Activated naive CD4-positive, alpha-beta T cell treated with anti-CD3 and anti-CD28 coated beads, Interleukin-2, amount 50 U/mL, for 24 hours (primary cell): ENCODE results near the gene ALB.
"Not testable (repeated sequence)": the region's sequence is repeated elsewhere in the genome, so short reads cannot be mapped to it uniquely, and the experiment has no call there.

Source experiments
- H3K27ac Mint-ChIP-seq: one replicate; pipeline ENCODE4 v1.8.0; 2021; ENCODE audit warnings: mild to moderate bottlenecking, mixed read lengths
- H3K27me3 Mint-ChIP-seq: one replicate; pipeline ENCODE4 v1.8.0; 2021; ENCODE audit warnings: mixed read lengths
- H3K36me3 Mint-ChIP-seq: one replicate; pipeline ENCODE4 v1.8.0; 2021; ENCODE audit warnings: mixed read lengths
- H3K4me1 Mint-ChIP-seq: one replicate; pipeline ENCODE4 v1.8.0; 2021; ENCODE audit warnings: mixed read lengths
- H3K4me3 Mint-ChIP-seq: one replicate; pipeline ENCODE4 v1.8.0; 2021; ENCODE audit warnings: mild to moderate bottlenecking, mixed read lengths
- H3K9me3 Mint-ChIP-seq: one replicate; pipeline ENCODE4 v1.8.0; 2021; ENCODE audit warnings: mixed read lengths

ALB gene

GRCh38 chr4:73404042-73404441 is at the start of gene ALB:
TSS of gene ALB (plus strand) at chr4:73404287. CDS start at chr4:73404328, 41 bp downstream.
- H3K36me3 Mint-ChIP-seq = no peaks in the 10 kb centered on the region
- H3K4me3 Mint-ChIP-seq = no peak within 1 kb of the TSS
- H3K27me3 Mint-ChIP-seq = no peaks in the 10 kb centered on the region
- no peaks in the 10 kb centered on the region for H3K9me3 Mint-ChIP-seq
- H3K4me1 Mint-ChIP-seq = no peaks in the 10 kb centered on the region
- H3K27ac Mint-ChIP-seq = no peak within 1 kb of the TSS

GRCh38 chr4:73357174-73357573 is 46.9 kb upstream of the ALB start:
- H3K4me1 Mint-ChIP-seq, H3K27ac Mint-ChIP-seq, H3K36me3 Mint-ChIP-seq, H3K27me3 Mint-ChIP-seq, H3K4me3 Mint-ChIP-seq: not testable (repeated sequence)
- peaks cover 35% of the 10 kb centered on the region for H3K9me3 Mint-ChIP-seq

GRCh38 chr4:73369506-73370199 is 34.4 kb upstream of the ALB start:
- not testable (repeated sequence) for H3K4me1 Mint-ChIP-seq, H3K36me3 Mint-ChIP-seq, H3K4me3 Mint-ChIP-seq, H3K27ac Mint-ChIP-seq, H3K9me3 Mint-ChIP-seq, H3K27me3 Mint-ChIP-seq

- no peak overlapping the region for H3K4me3 Mint-ChIP-seq
- peaks cover 3% of the 10 kb centered on the region for H3K9me3 Mint-ChIP-seq
- H3K4me1 Mint-ChIP-seq = no peaks in the 10 kb centered on the region
- no peak overlapping the region for H3K27ac Mint-ChIP-seq
- H3K27me3 Mint-ChIP-seq = peaks cover 1% of the 10 kb centered on the region
- no peaks in the 10 kb centered on the region for H3K36me3 Mint-ChIP-seq
Measured at GRCh38 chr4:73375328-73375741, 28.8 kb upstream of the ALB start.

- H3K36me3 Mint-ChIP-seq = no peaks in the 10 kb centered on the region
- no peaks in the 10 kb centered on the region for H3K9me3 Mint-ChIP-seq
- no peak overlapping the region for H3K4me3 Mint-ChIP-seq
- H3K4me1 Mint-ChIP-seq = no peaks in the 10 kb centered on the region
- H3K27ac Mint-ChIP-seq = no peak overlapping the region
- H3K27me3 Mint-ChIP-seq = no peaks in the 10 kb centered on the region
Measured at GRCh38 chr4:73376251-73376650, 27.8 kb upstream of the ALB start.

- no peak overlapping the region for H3K27ac Mint-ChIP-seq
- H3K36me3 Mint-ChIP-seq = no peaks in the 10 kb centered on the region
- H3K4me3 Mint-ChIP-seq = no peak overlapping the region
- no peaks in the 10 kb centered on the region for H3K9me3 Mint-ChIP-seq
- H3K27me3 Mint-ChIP-seq = no peaks in the 10 kb centered on the region
- H3K4me1 Mint-ChIP-seq = no peaks in the 10 kb centered on the region
Measured at GRCh38 chr4:73376976-73377375, 27.1 kb upstream of the ALB start.

GRCh38 chr4:73378887-73379286 is 25.2 kb upstream of the ALB start:
- Mint-ChIP-seq H3K36me3 (no peaks in the 10 kb centered on the region), H3K27me3 (no peaks in the 10 kb centered on the region), H3K9me3 (no peaks in the 10 kb centered on the region), H3K4me3 (no peak overlapping the region), H3K4me1 (no peaks in the 10 kb centered on the region), H3K27ac (no peak overlapping the region)

GRCh38 chr4:73379946-73380345 is 24.1 kb upstream of the ALB start:
- no peak overlapping the region for H3K4me3 Mint-ChIP-seq
- H3K9me3 Mint-ChIP-seq = no peaks in the 10 kb centered on the region
- no peak overlapping the region for H3K27ac Mint-ChIP-seq
- no peaks in the 10 kb centered on the region for H3K36me3 Mint-ChIP-seq
- no peaks in the 10 kb centered on the region for H3K4me1 Mint-ChIP-seq
- H3K27me3 Mint-ChIP-seq = peaks cover under 1% of the 10 kb centered on the region

- Mint-ChIP-seq H3K9me3 (no peaks in the 10 kb centered on the region), H3K36me3 (no peaks in the 10 kb centered on the region), H3K27ac (no peak overlapping the region), H3K4me3 (no peak overlapping the region), H3K27me3 (peaks cover 3% of the 10 kb centered on the region), H3K4me1 (no peaks in the 10 kb centered on the region)
Measured at GRCh38 chr4:73381214-73381613, 22.9 kb upstream of the ALB start.

- no peak overlapping the region for H3K4me3 Mint-ChIP-seq
- no peaks in the 10 kb centered on the region for H3K4me1 Mint-ChIP-seq
- H3K27me3 Mint-ChIP-seq = peaks cover 5% of the 10 kb centered on the region
- no peak overlapping the region for H3K27ac Mint-ChIP-seq
- H3K9me3 Mint-ChIP-seq = no peaks in the 10 kb centered on the region
- no peaks in the 10 kb centered on the region for H3K36me3 Mint-ChIP-seq
Measured at GRCh38 chr4:73383452-73383851, 20.6 kb upstream of the ALB start.

GRCh38 chr4:73387552-73387951 is 16.5 kb upstream of the ALB start:
- H3K4me3 Mint-ChIP-seq = no peak overlapping the region
- H3K27me3 Mint-ChIP-seq = peaks cover 8% of the 10 kb centered on the region
- no peaks in the 10 kb centered on the region for H3K36me3 Mint-ChIP-seq
- H3K27ac Mint-ChIP-seq = no peak overlapping the region
- H3K9me3 Mint-ChIP-seq = no peaks in the 10 kb centered on the region
- H3K4me1 Mint-ChIP-seq = no peaks in the 10 kb centered on the region

GRCh38 chr4:73388887-73389286 is 15.2 kb upstream of the ALB start:
- H3K36me3 Mint-ChIP-seq = no peaks in the 10 kb centered on the region
- H3K9me3 Mint-ChIP-seq = no peaks in the 10 kb centered on the region
- H3K27ac Mint-ChIP-seq = no peak overlapping the region
- no peak overlapping the region for H3K4me3 Mint-ChIP-seq
- no peaks in the 10 kb centered on the region for H3K4me1 Mint-ChIP-seq
- H3K27me3 Mint-ChIP-seq = peaks cover 8% of the 10 kb centered on the region

- H3K36me3 Mint-ChIP-seq, H3K27me3 Mint-ChIP-seq, H3K9me3 Mint-ChIP-seq, H3K4me3 Mint-ChIP-seq, H3K4me1 Mint-ChIP-seq, H3K27ac Mint-ChIP-seq: not testable (repeated sequence)
Measured at GRCh38 chr4:73389663-73390062, 14.4 kb upstream of the ALB start.

GRCh38 chr4:73391774-73392173 is 12.3 kb upstream of the ALB start:
- H3K4me1 Mint-ChIP-seq = no peaks in the 10 kb centered on the region
- H3K9me3 Mint-ChIP-seq = no peaks in the 10 kb centered on the region
- H3K4me3 Mint-ChIP-seq = no peak overlapping the region
- H3K27ac Mint-ChIP-seq = no peak overlapping the region
- peaks cover 5% of the 10 kb centered on the region for H3K27me3 Mint-ChIP-seq
- no peaks in the 10 kb centered on the region for H3K36me3 Mint-ChIP-seq

GRCh38 chr4:73392936-73393335 is 11.2 kb upstream of the ALB start:
- H3K27ac Mint-ChIP-seq = no peak overlapping the region
- no peaks in the 10 kb centered on the region for H3K9me3 Mint-ChIP-seq
- no peaks in the 10 kb centered on the region for H3K4me1 Mint-ChIP-seq
- H3K36me3 Mint-ChIP-seq = no peaks in the 10 kb centered on the region
- H3K4me3 Mint-ChIP-seq = no peak overlapping the region
- H3K27me3 Mint-ChIP-seq = peaks cover 3% of the 10 kb centered on the region

GRCh38 chr4:73396304-73396703 is 7.8 kb upstream of the ALB start:
- H3K36me3 Mint-ChIP-seq = no peaks in the 10 kb centered on the region
- H3K27ac Mint-ChIP-seq = no peak overlapping the region
- H3K4me1 Mint-ChIP-seq = no peaks in the 10 kb centered on the region
- H3K9me3 Mint-ChIP-seq = no peaks in the 10 kb centered on the region
- peaks cover 2% of the 10 kb centered on the region for H3K27me3 Mint-ChIP-seq
- no peak overlapping the region for H3K4me3 Mint-ChIP-seq
